SK-N-MC (cell line): ENCODE measurements around the gene GAST.

ENCODE experiments used
- EZH2 ChIP-seq: fragments of 200-600 bp; sonication (generic); IDR thresholded peaks from one replicate; pipeline ENCODE4 v1.6.1; 2017; ENCODE audit warnings: antibody characterized with exemption
- FOXP2 ChIP-seq: optimal IDR thresholded peaks from 2 replicates; pipeline ENCODE3; 2011; ENCODE audit warnings: mild to moderate bottlenecking, moderate library complexity; ENCODE audit not compliant: insufficient read depth; ENCODE audit errors: extremely low read length, control extremely low read depth
- POLR2AphosphoS5 ChIP-seq: IDR thresholded peaks from 2 replicates; pipeline ENCODE4 v1.6.1; 2012; ENCODE audit warnings: mild to moderate bottlenecking, low read depth, low read length, borderline replicate concordance

DNA sequence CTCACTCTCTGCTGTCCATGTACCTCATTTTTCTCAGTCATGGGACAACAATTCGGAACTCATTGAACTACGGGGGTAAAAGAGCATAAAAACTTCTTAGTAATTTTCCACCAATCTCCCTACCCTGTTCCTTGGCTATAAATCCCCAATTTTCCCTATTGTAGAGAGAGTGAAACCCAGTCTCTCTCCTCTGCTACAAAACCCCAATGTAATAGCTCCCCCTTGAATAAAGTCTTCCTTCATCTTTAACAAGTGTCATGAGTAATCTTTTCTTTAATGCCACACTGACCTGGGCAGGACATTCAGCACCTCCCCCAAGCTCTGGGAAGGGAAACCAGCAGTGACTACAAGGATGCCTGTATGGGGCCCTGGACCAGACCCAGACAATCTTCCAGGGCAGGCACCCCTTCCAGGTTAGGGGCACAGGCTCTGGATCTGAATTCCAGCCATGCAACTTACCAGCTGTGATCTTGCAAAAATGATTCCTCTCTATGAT is 33.7 kb upstream of the GAST start:
- TF ChIP-seq EZH2: no peak
- no peak; the same call in 1 of the 2 replicates for TF ChIP-seq POLR2AphosphoS5
- TF ChIP-seq FOXP2: no peak
